GM12892 (cell line): ENCODE data around the gene ST7.
"Not testable (repeated sequence)": the region's sequence is repeated elsewhere in the genome, so short reads cannot be mapped to it uniquely, and the experiment has no call there.

Source experiments
- DNase-seq: peaks from one replicate; pipeline ENCODE4 v3.0.0; 2011; ENCODE audit not compliant: insufficient read length
- FAIRE-seq: peaks from 2 replicates; lab custom pipeline; 2011; peaks lifted over from hg19 to GRCh38; lab: Jason Lieb, UNC
- POLR2A ChIP-seq: IDR thresholded peaks from 2 replicates; pipeline ENCODE4 v1.6.1; 2011; ENCODE audit warnings: low read depth, low read length, control low read depth
- POLR2AphosphoS5 ChIP-seq: IDR thresholded peaks from 2 replicates; pipeline ENCODE4 v1.6.1; 2011; ENCODE audit warnings: low read depth, low read length, control low read depth
- TAF1 ChIP-seq: IDR thresholded peaks from 2 replicates; pipeline ENCODE4 v1.6.1; 2011; ENCODE audit warnings: low read depth, mild to moderate bottlenecking, control low read depth, low read length, borderline replicate concordance

Gene ST7

DNA sequence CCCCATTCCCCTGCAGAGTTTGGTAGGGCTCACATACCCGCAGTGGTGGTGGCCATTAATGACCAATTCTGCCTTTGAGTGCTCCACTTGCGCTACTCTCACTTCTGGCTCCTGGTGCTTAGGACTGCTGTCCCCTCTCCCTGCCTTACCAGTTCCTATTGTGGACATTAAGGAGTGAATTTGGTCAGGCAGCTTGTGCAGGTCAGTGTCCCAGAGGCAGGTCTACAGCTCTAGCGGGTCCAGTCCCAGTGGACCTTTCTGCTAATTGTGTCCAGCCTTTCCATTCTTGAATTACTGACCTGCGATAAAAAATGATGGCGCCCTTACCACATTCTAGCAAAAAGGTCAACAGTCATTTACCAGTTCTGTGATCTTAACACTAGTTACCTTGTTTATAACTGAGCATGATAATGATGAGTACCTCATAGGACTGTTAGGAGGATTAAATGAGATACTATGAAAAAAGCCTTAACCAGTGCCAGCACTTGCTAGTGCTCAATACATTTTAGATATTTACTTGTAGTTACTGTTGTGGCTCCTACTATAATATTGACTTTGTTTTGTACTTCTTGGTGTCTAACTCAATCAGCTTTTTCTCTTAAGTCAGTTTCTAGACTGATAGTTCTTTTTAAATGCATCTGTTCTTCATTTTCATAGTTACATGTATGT is 14.1 kb downstream of the ST7 start:
- DNase-seq (no peak), FAIRE-seq (no peak)
- no peak for TF ChIP-seq POLR2A
- TF ChIP-seq POLR2AphosphoS5: no peak
- no peak for TF ChIP-seq TAF1

DNA sequence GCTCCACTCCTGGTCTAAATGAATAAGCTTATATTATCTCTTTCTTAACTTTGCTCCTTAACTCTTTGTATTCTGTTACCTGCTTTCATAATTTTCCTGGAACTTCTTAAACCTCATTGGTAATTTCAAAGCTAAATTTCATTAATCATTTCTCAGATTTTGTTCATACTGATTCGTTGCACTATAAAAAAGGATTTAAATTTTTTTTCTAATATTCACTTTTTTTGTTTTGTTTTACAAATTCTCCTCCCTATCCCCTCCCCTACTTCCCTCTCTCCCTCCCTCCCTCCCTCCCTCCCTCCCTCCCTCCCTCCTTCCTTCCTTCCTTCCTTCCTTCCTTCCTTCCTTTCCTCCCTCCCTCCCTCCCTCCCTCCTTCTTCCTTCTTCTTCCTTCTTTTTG is 14.7 kb downstream of the ST7 start:
- FAIRE-seq (no peak), DNase-seq (no peak)
- TF ChIP-seq POLR2A (no peak), TAF1 (no peak), POLR2AphosphoS5 (no peak)

DNA sequence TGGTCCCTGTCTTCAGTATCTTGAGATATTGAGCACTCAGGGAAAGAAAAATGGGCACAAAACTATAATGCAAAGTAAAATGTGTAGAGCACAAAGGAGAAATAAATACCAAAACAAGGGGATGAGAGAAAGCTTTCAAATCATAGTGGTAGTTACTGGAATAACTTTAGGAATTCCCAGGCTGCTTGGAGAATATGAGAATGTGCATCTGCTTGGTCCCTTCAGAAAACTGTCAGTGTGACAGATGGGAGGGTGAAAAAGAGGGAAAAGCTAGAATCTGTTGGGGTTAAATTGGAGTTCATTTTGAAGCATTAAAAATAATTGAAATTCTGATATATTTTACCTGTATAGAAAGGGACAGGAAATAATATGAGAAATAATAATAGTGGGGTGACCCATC is 15.3 kb downstream of the ST7 start:
- FAIRE-seq (no peak), DNase-seq (no peak)
- TF ChIP-seq POLR2AphosphoS5 (no peak), POLR2A (no peak), TAF1 (no peak)

DNA sequence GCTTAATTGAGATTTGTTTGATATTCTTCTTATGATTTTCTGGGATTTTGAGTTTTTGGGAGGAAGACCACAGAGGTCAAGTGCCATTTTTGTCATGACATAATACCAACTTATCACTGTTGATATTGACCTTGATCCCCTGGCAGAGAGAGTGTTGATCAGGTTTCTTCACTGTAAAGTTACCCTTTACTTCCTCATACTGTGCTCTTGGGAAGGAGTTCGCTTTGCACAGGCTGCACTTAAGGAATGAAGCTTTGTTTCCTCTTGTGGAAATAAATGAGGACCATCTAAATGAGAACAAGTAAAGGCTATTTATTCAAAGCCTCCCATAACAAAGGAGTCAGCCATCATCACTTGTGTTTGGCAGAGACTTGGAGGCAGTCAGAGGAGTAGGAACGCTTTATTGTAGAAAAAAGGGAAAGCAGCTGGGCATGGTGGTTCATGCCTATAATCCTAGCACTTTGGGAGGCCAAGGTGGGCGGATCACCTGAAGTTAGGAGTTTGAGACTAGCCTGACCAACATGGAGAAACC is 16.1 kb downstream of the ST7 start:
- no peak for DNase-seq
- TF ChIP-seq TAF1 (no peak), POLR2AphosphoS5 (no peak), POLR2A (no peak)
- FAIRE-seq: no peak

DNA sequence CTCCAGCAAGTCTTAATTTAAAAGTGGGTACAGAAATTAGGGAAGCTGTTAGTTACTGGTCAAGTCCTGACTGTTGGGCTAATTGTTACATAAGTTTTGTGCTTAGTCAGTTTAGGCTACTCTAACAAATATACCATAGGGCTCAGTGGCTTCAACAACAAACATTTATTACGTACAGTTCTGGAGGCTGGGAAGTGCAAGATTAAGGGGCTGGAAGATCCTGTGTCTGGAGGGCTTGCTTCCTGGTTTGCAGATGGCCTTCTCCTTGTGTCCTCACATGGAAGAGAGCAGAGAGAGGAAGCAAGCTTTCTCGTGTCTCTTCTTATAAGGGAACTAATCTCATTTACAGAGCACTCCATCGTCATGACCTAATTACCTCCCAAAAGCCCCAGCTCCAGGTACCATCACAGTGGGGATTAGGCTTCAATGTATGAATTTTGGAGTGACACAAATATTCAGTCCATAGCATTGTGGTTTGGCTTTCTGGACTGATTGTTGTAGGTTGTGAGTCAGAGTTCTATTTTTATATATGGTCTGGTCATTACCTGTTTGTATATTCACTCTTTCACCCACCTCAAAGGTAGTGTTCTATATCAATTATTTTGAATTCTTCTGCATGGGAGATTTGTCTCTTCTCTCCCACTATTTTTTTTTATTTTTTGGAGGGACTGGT is 17.1 kb downstream of the ST7 start:
- no peak for FAIRE-seq
- TF ChIP-seq POLR2AphosphoS5 (no peak), POLR2A (no peak), TAF1 (no peak)
- no peak for DNase-seq

DNA sequence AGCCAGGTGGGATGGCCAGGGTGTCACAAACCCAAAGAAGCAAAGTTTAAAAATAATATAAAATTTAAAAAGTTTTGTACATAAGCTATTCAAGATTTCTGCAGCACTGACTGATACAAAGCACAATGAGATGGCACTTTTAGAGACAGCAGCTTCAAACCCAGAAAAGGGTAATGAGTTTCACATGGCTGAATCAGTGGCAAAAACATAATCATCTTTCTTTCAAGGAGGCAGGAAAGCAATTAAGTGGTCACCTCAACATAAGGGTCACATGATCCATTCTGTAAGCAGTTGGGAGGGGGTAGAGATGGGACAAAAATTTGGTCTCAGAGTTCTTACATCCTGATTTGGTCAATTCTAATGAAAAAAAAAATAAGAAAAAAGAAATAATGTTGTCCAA is 17.9 kb downstream of the ST7 start:
- FAIRE-seq, DNase-seq: not testable (repeated sequence)

DNA sequence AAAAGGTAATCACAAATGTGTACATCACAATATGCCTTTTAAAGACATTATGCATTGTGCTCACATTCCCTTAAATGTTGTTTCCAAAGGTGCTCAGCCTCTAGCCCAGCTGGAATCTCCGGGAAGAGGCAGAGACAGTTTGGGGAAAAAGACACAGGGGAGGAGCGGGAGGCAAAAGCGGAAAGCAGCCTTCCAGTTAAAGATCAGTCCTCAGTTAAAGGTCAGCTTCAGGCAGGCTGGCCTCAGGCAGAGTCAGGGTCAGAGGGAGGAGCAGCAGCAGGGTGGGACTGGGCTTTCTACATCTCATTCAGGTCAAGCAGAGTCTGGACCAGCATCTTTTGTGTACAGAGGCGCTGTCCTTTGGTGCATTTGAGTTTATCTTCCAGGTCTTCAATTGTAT is 18.6 kb downstream of the ST7 start:
- no peak for TF ChIP-seq POLR2AphosphoS5
- peak; percentile 14 for FAIRE-seq
- DNase-seq: no peak

DNA sequence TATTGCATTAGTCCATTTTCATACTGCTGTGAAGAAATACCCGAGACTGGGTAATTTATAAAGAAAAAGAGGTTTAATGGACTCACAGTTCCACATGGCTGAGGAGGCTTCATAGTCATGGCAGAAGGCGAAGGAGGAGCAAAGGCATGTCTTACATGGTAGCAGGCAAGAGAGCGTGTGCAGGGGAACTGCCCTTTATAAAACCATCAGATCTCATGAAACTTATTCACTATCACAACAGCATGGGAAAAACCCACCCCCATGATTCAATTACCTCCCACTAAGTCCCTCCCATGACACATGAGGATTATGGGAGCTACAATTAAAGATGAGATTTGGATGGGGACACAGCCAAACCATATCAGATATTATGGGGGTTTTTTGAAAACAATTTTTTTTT is 21.7 kb downstream of the ST7 start:
- not testable (repeated sequence) for DNase-seq, FAIRE-seq

DNA sequence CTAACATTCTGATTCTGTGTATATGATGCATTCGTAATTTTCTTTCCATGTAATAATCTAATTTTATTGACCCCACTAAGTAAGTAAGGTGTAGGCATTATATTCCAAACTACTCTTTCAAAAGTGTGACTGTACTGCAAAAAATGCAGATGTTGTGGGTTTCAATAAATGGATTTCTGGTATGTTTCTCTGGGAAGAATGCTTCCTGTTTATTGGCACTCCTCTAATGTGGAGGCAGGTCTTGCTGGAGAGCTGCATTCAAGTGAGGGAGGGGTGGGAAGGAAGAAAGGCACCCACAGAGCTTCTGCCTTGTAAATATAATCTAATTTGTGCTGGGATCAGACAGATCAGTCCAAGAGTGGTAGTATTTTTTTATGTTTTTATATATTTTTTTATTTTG is 23.9 kb downstream of the ST7 start:
- TF ChIP-seq POLR2AphosphoS5 (no peak), TAF1 (no peak)
- FAIRE-seq (no peak), DNase-seq (no peak)

DNA sequence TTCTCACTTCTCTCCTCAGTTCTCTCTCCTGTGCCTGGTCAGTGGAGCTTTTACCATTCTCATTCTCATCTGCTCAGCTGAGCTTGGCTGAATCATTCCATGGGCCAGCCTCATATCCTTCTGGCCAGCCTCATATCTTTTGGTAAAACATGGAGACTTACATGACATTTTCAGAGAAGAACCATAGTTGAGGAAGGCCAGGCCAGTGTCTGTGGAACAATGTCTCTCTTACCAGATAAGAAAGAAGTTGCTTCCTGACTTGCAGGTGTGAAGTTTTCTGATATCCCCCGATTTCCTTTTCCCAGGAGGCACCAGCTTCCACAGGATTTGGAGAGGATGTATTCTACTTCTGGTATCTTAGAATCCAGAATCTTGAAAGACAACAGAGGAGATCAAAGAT is 24.7 kb downstream of the ST7 start:
- DNase-seq: no peak
- TF ChIP-seq POLR2AphosphoS5 (no peak), TAF1 (no peak), POLR2A (no peak)
- FAIRE-seq: no peak

DNA sequence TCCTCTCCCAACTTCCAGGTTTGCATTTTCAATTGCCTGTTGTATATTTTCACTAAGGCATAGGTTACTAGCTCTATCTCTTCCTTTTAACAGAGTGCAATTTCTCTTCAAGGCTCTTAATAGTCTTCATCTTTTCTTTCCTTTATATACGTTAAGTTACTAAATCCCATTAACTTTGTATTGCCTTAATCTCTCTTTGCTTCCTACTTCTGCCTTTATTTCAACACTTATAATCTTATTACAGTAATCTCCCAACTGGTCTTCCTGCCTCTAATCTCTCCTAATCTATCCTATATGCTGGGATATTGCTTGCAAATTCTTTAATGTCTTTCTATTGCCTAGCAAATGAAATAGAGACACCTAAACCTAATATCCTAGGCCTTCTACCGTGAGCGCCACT is 26.1 kb downstream of the ST7 start:
- no peak for FAIRE-seq
- DNase-seq: no peak
- no peak for TF ChIP-seq POLR2A
- TF ChIP-seq TAF1: no peak
- no peak for TF ChIP-seq POLR2AphosphoS5

DNA sequence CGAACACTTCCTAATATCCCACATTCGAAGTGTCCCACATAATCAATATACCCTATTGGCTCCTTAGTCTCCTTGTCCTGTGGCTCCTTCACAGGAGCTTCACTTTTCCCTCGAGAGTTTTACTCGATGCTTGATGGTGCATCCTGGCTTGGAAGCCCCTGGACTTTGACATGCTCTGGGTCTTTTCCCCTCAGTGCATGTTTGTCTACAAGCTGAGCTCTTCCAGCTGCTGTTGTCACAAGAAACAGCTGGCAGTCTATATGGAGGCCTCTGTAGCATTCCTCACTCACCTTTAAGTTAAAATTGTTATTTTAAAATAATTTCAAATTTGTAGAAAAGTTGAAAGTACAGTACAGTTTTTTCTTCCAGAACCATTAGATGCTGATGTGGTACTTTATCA is 27.1 kb downstream of the ST7 start:
- no peak for FAIRE-seq
- TF ChIP-seq POLR2AphosphoS5 (no peak), POLR2A (no peak), TAF1 (no peak)
- no peak for DNase-seq

DNA sequence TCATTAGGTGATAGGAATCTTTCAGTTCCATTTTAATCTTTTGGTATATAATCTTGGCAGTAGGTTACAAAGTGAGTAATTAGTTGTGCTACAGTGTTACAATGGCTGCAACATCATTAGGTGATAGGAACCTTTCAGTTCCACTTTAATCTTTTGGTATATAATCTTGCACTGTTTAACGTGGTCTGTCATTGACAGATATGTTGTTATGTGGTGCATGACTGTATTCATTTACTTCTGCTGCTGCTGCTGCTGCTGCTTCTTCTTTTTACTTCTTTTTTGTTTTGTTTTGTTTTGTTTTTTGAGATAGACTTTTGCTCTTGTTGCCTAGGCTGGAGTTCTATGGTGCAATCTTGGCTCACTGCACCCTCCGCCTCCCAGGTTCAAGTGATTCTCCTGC is 28.6 kb downstream of the ST7 start:
- DNase-seq (no peak), FAIRE-seq (no peak)
- TF ChIP-seq TAF1: no peak
- no peak for TF ChIP-seq POLR2A
- no peak for TF ChIP-seq POLR2AphosphoS5
